ENCODE results near the gene RAB5IF.
"Not testable (repeated sequence)": the region's sequence is repeated elsewhere in the genome, so short reads cannot be mapped to it uniquely, and the experiment has no call there.

RAB5IF gene

GRCh38 chr20:36584018-36584481, 21.5 kb upstream of the RAB5IF start:
- no peak for DNase-seq
- in situ Hi-C loops (cut with MboI; ENCODE audit: low pct_unique_long_range_greater_than_20kb, low sequenced_read_pairs), result no loop called here

- in situ Hi-C loops (cut with MboI; ENCODE audit: low pct_unique_long_range_greater_than_20kb, low sequenced_read_pairs), result no loop called here
- DNase-seq, result no peak
These were observed 20.0 kb upstream of the RAB5IF start for GRCh38 chr20:36585410-36586125.

- in situ Hi-C loops (cut with MboI; ENCODE audit: low pct_unique_long_range_greater_than_20kb, low sequenced_read_pairs), result no loop called here
- DNase-seq, result no peak
These were observed 18.1 kb upstream of the RAB5IF start for GRCh38 chr20:36587388-36588070.

- DNase-seq, result no peak
- in situ Hi-C loops (cut with MboI; ENCODE audit: low pct_unique_long_range_greater_than_20kb, low sequenced_read_pairs), result no loop called here
These were observed 14.3 kb upstream of the RAB5IF start for GRCh38 chr20:36591281-36591680.

GRCh38 chr20:36591854-36592641, 13.5 kb upstream of the RAB5IF start:
- in situ Hi-C loops (cut with MboI; ENCODE audit: low pct_unique_long_range_greater_than_20kb, low sequenced_read_pairs), result no loop called here
- no peak for DNase-seq

- DNase-seq, result no peak
- in situ Hi-C loops (cut with MboI; ENCODE audit: low pct_unique_long_range_greater_than_20kb, low sequenced_read_pairs), result no loop called here
These were observed 12.1 kb upstream of the RAB5IF start for GRCh38 chr20:36593347-36593929.

- DNase-seq, result peak; percentile 87
- in situ Hi-C loops (cut with MboI; ENCODE audit: low pct_unique_long_range_greater_than_20kb, low sequenced_read_pairs), result no loop called here
These were observed 5.7 kb upstream of the RAB5IF start for GRCh38 chr20:36599912-36600345.

GRCh38 chr20:36601540-36601939, 4.0 kb upstream of the RAB5IF start:
- in situ Hi-C loops (cut with MboI; ENCODE audit: low pct_unique_long_range_greater_than_20kb, low sequenced_read_pairs), result no loop called here
- no peak for DNase-seq

GRCh38 chr20:36604952-36605398, 604 bp upstream of the RAB5IF start:
- no peak for DNase-seq
- in situ Hi-C loops (cut with MboI; ENCODE audit: low pct_unique_long_range_greater_than_20kb, low sequenced_read_pairs), result no loop called here

- DNase-seq, result peak; percentile 69
- in situ Hi-C loops (cut with MboI; ENCODE audit: low pct_unique_long_range_greater_than_20kb, low sequenced_read_pairs), result no loop called here
These were observed 833 bp downstream of the RAB5IF start for GRCh38 chr20:36606158-36607066.

- in situ Hi-C loops (cut with MboI; ENCODE audit: low pct_unique_long_range_greater_than_20kb, low sequenced_read_pairs), result no loop called here
- DNase-seq, result no peak
These were observed 2.2 kb downstream of the RAB5IF start for GRCh38 chr20:36607586-36608387.

GRCh38 chr20:36608388-36608728, 2.8 kb downstream of the RAB5IF start:
- DNase-seq; in situ Hi-C loops (cut with MboI; ENCODE audit: low pct_unique_long_range_greater_than_20kb, low sequenced_read_pairs): not testable (repeated sequence)

- in situ Hi-C loops (cut with MboI; ENCODE audit: low pct_unique_long_range_greater_than_20kb, low sequenced_read_pairs), result no loop called here
- no peak for DNase-seq
These were observed 6.0 kb downstream of the RAB5IF start for GRCh38 chr20:36611625-36612024.

GRCh38 chr20:36613974-36614373, 8.4 kb downstream of the RAB5IF start:
- in situ Hi-C loops (cut with MboI; ENCODE audit: low pct_unique_long_range_greater_than_20kb, low sequenced_read_pairs), result no loop called here
- no peak for DNase-seq

- in situ Hi-C loops (cut with MboI; ENCODE audit: low pct_unique_long_range_greater_than_20kb, low sequenced_read_pairs), result no loop called here
- DNase-seq, result no peak
These were observed 9.4 kb downstream of the RAB5IF start for GRCh38 chr20:36614781-36615557.

- in situ Hi-C loops (cut with MboI; ENCODE audit: low pct_unique_long_range_greater_than_20kb, low sequenced_read_pairs), result no loop called here
- DNase-seq, result no peak
These were observed 15.3 kb downstream of the RAB5IF start for GRCh38 chr20:36620917-36621316.

GRCh38 chr20:36623444-36623843, 17.9 kb downstream of the RAB5IF start:
- no peak for DNase-seq
- in situ Hi-C loops (cut with MboI; ENCODE audit: low pct_unique_long_range_greater_than_20kb, low sequenced_read_pairs), result no loop called here
